D341Med (cell line): ENCODE data around the gene TSPAN5.

Source experiments
- DNase-seq: peaks from one replicate; pipeline ENCODE4 v3.0.0; 2012; ENCODE audit warnings: low spot score

The TSPAN5 gene

GRCh38 chr4:98673288-98673644 lies 14.9 kb upstream of the TSPAN5 start:
- no peak for DNase-seq

- DNase-seq: no peak
These were observed 14.3 kb upstream of the TSPAN5 start for GRCh38 chr4:98672583-98673287.

- DNase-seq: no peak
These were observed 12.7 kb upstream of the TSPAN5 start for GRCh38 chr4:98671131-98671530.

GRCh38 chr4:98670186-98670585 lies 11.8 kb upstream of the TSPAN5 start:
- DNase-seq: no peak

GRCh38 chr4:98669577-98669976 lies 11.2 kb upstream of the TSPAN5 start:
- no peak for DNase-seq

GRCh38 chr4:98664959-98665358 lies 6.5 kb upstream of the TSPAN5 start:
- no peak for DNase-seq

GRCh38 chr4:98663226-98664006 lies 5.0 kb upstream of the TSPAN5 start:
- DNase-seq: no peak

- DNase-seq: no peak
These were observed 4.3 kb upstream of the TSPAN5 start for GRCh38 chr4:98662626-98663225.

GRCh38 chr4:98662055-98662453 lies 3.6 kb upstream of the TSPAN5 start:
- no peak for DNase-seq

GRCh38 chr4:98661371-98662054 lies 3.1 kb upstream of the TSPAN5 start:
- no peak for DNase-seq

GRCh38 chr4:98659741-98660462 lies 1.5 kb upstream of the TSPAN5 start:
- DNase-seq: no peak

GRCh38 chr4:98659106-98659592 lies 738 bp upstream of the TSPAN5 start:
- DNase-seq: no peak

- DNase-seq: peak; percentile 77
These were observed 702 bp downstream of the TSPAN5 start for GRCh38 chr4:98657531-98658286.

GRCh38 chr4:98656886-98657285 lies 1.5 kb downstream of the TSPAN5 start:
- DNase-seq: no peak

GRCh38 chr4:98656443-98656842 lies 2.0 kb downstream of the TSPAN5 start:
- DNase-seq: no peak

- DNase-seq: no peak
These were observed 4.2 kb downstream of the TSPAN5 start for GRCh38 chr4:98653890-98654867.

GRCh38 chr4:98652996-98653395 lies 5.4 kb downstream of the TSPAN5 start:
- DNase-seq: no peak

- DNase-seq: no peak
These were observed 9.8 kb downstream of the TSPAN5 start for GRCh38 chr4:98648602-98649001.

GRCh38 chr4:98646422-98646821 lies 12.0 kb downstream of the TSPAN5 start:
- DNase-seq: no peak

GRCh38 chr4:98645527-98645926 lies 12.9 kb downstream of the TSPAN5 start:
- DNase-seq: no peak
